ENCODE results near the gene ZNHIT1. TPM values are rescaled to one million over a fixed set of nuclear protein-coding genes. Genes with fewer than 3 reads are reported as not detected.
"Not testable (repeated sequence)": the region's sequence is repeated elsewhere in the genome, so short reads cannot be mapped to it uniquely, and the experiment has no call there.

Gene ZNHIT1
- total RNA-seq, 4 donors from 2014 or later, result 76.2 to 97.8 (median 88.6) TPM

GRCh38 chr7:101258243-101258731 lies 40.3 kb downstream of the ZNHIT1 start:
- Histone ChIP-seq H3K36me3 (no peaks in the 10 kb centered on the region), H3K9me3 (no peaks in the 10 kb centered on the region), H3K4me1 (no peaks in the 10 kb centered on the region), H3K27me3 (peaks cover 16% of the 10 kb centered on the region), H3K27ac (no peak overlapping the region), H3K4me3 (no peak overlapping the region)
- ATAC-seq, result no peak
- 47 to 67% methylated on average over 4 to 6 of the region's 7 CpGs for WGBS, 2 donors (ENCODE audit: low coverage in 1 of 2)
- TF ChIP-seq CTCF (IDR thresholded peaks at IDR 0.05), result no peak
- TF ChIP-seq EP300 (IDR thresholded peaks at IDR 0.05), result no peak
- no peak for TF ChIP-seq POLR2AphosphoS5 (IDR thresholded peaks at IDR 0.05)
- no peak for TF ChIP-seq POLR2A (IDR thresholded peaks at IDR 0.05)

- H3K27me3 ChIP-seq, result peaks cover 27% of the 10 kb centered on the region
- H3K4me3 ChIP-seq, H3K36me3 ChIP-seq, H3K9me3 ChIP-seq, ATAC-seq, H3K27ac ChIP-seq, H3K4me1 ChIP-seq: not testable (repeated sequence)
- 18 to 22% methylated on average over 3 to 4 of the region's 6 CpGs for WGBS, 2 donors (ENCODE audit: low coverage in 1 of 2)
Observed at GRCh38 chr7:101264102-101264706, 46.2 kb downstream of the ZNHIT1 start.

GRCh38 chr7:101265622-101266516 lies 47.9 kb downstream of the ZNHIT1 start:
- no peak for ATAC-seq
- H3K4me3 ChIP-seq, result no peak overlapping the region
- TF ChIP-seq EP300 (IDR thresholded peaks at IDR 0.05), result no peak
- TF ChIP-seq POLR2A (IDR thresholded peaks at IDR 0.05), result no peak
- no peak for TF ChIP-seq CTCF (IDR thresholded peaks at IDR 0.05)
- TF ChIP-seq POLR2AphosphoS5 (IDR thresholded peaks at IDR 0.05), result no peak
- peaks cover 19% of the 10 kb centered on the region for H3K27me3 ChIP-seq
- 75 to 77% methylated on average over 11 to 16 of the region's 17 CpGs for WGBS, 2 donors (ENCODE audit: low coverage in 1 of 2)
- H3K36me3 ChIP-seq, result no peaks in the 10 kb centered on the region
- H3K27ac ChIP-seq, result no peak overlapping the region
- peaks cover 0 to 1% (median 0%) of the 10 kb centered on the region in 3 donors for H3K4me1 ChIP-seq
- no peaks in the 10 kb centered on the region for H3K9me3 ChIP-seq

- Histone ChIP-seq H3K9me3 (no peaks in the 10 kb centered on the region), H3K4me3 (no peak overlapping the region), H3K4me1 (peaks cover 0 to 7% (median 0%) of the 10 kb centered on the region in 3 donors), H3K27ac (no peak overlapping the region), H3K27me3 (peaks cover 20% of the 10 kb centered on the region), H3K36me3 (no peaks in the 10 kb centered on the region)
- no peak for ATAC-seq
- no peak for TF ChIP-seq POLR2A (IDR thresholded peaks at IDR 0.05)
- TF ChIP-seq EP300 (IDR thresholded peaks at IDR 0.05), result no peak
- no peak for TF ChIP-seq POLR2AphosphoS5 (IDR thresholded peaks at IDR 0.05)
- no peak for TF ChIP-seq CTCF (IDR thresholded peaks at IDR 0.05)
- WGBS, 2 donors (ENCODE audit: low coverage in 1 of 2), result 79 to 100% methylated on average over 1 to 14 of the region's 21 CpGs
Observed at GRCh38 chr7:101269664-101270063, 51.7 kb downstream of the ZNHIT1 start.

- no peak overlapping the region for H3K27ac ChIP-seq
- 24% methylated on average over 5 of the region's 5 CpGs; no CpG with 5 or more reads in 1 of the 2 donors for WGBS, 2 donors (ENCODE audit: low coverage in 1 of 2)
- H3K4me3 ChIP-seq, result no peak overlapping the region
- no peaks in the 10 kb centered on the region for H3K9me3 ChIP-seq
- H3K27me3 ChIP-seq, result peaks cover 22% of the 10 kb centered on the region
- H3K36me3 ChIP-seq, result no peaks in the 10 kb centered on the region
- H3K4me1 ChIP-seq, result peaks cover 0 to 7% (median 0%) of the 10 kb centered on the region in 3 donors
- TF ChIP-seq POLR2AphosphoS5 (IDR thresholded peaks at IDR 0.05) (no peak), POLR2A (IDR thresholded peaks at IDR 0.05) (no peak)
- no peak for ATAC-seq
Observed at GRCh38 chr7:101271021-101271420, 53.1 kb downstream of the ZNHIT1 start.

Measured in gastroesophageal sphincter (tissue), 4 donors.